ENCODE results near the gene NETO2. TPM values are rescaled to one million over a fixed set of nuclear protein-coding genes. Genes with fewer than 3 reads are reported as not detected.

NETO2 gene
- total and polyA plus RNA-seq, 2 of the 13 experiments (the other 11 are each of a cell fraction or from before 2014, with no cell fraction given) = 8.2 to 13.5 TPM

GRCh38 chr16:47059991-47060390 lies 83.8 kb downstream of the NETO2 start:
- FAIRE-seq (no peak), ATAC-seq (no peak), DNase-seq (ENCODE audit: low spot score) (no peak)
- intact Hi-C loops (cut with micrococcal nuclease; ENCODE audit: unreplicated experiment) (no loop called here), in situ Hi-C loops (cut with HindIII; ENCODE audit: extremely low pct_ligation_motif_present, low pct_unique_long_range_greater_than_20kb) (no loop called here)
- Histone ChIP-seq H3K4me3 (replicated peaks in 1 of 3; ENCODE audit: insufficient read depth in 1 of 3, low read depth in 2 of 3, low read length in 3 of 3) (no peak overlapping the region), H3K27ac (ENCODE audit: extremely low read length, insufficient read depth, low read length) (no peak overlapping the region), H3K27me3 (ENCODE audit: control insufficient read depth in 1 of 2, insufficient read depth in 2 of 2, low read length in 2 of 2) (peaks cover 0 to 4% of the 10 kb centered on the region in 2 experiments; a peak in 2 of 5 replicates), H3K4me2 (ENCODE audit: low read depth, low read length) (no peak overlapping the region), H3K79me2 (ENCODE audit: insufficient read depth, low read length) (no peaks in the 10 kb centered on the region), H3K9me3 (ENCODE audit: low read length) (peaks cover 5% of the 10 kb centered on the region; the same call in 1 of the 2 replicates), H3K9ac (ENCODE audit: insufficient read depth, low read depth, low read length) (no peak overlapping the region), H4K20me1 (ENCODE audit: insufficient read depth, low read length) (no peaks in the 10 kb centered on the region), H2AFZ (ENCODE audit: low read length) (no peak overlapping the region), H3K36me3 (replicated peaks in 1 of 2; ENCODE audit: control insufficient read depth in 1 of 2, insufficient read depth in 2 of 2, low read length in 2 of 2) (no peaks in the 10 kb centered on the region), H3K4me1 (ENCODE audit: insufficient read depth, low read length) (peaks cover 56% of the 10 kb centered on the region)
- BruUV-seq (replicated peaks) = no TSS peak
- ChIA-PET CTCF (ENCODE audit: low intra/inter-chr PET ratio, low total read pairs) (no interaction called here), POLR2A (no interaction called here)
- WGBS (ENCODE audit: low lambda C conversion rate) = 92% methylated on average over 7 of the region's 7 CpGs
- TF ChIP-seq HOMEZ (CRISPR knock-in tag; IDR thresholded peaks at IDR 0.05; ENCODE audit: low read depth) (no peak), HNRNPLL (IDR thresholded peaks at IDR 0.05; ENCODE audit: low read depth, low read length, poor library complexity, severe bottlenecking) (no peak), PRDM10 (CRISPR knock-in tag; IDR thresholded peaks at IDR 0.05; ENCODE audit: low read depth) (no peak), ZBTB37 (CRISPR knock-in tag; IDR thresholded peaks at IDR 0.05) (no peak), ZNF580 (CRISPR knock-in tag; IDR thresholded peaks at IDR 0.05; ENCODE audit: borderline replicate concordance, low read depth) (no peak), KDM1A (CRISPR knock-in tag; IDR thresholded peaks at IDR 0.05) (no peak), ZNF136 (CRISPR knock-in tag; IDR thresholded peaks at IDR 0.05; ENCODE audit: low read depth) (no peak), ATF2 (CRISPR knock-in tag; IDR thresholded peaks at IDR 0.05) (no peak), ZNF761 (CRISPR knock-in tag; conservative IDR thresholded peaks at IDR 0.05) (no peak), GMEB1 (CRISPR knock-in tag; IDR thresholded peaks at IDR 0.05; ENCODE audit: borderline replicate concordance) (no peak), MED1 (CRISPR knock-in tag; IDR thresholded peaks at IDR 0.05) (no peak), U2AF1 (optimal IDR thresholded peaks at IDR 0.05; ENCODE audit: low read depth, low read length) (no peak), TEAD2 (CRISPR knock-in tag; IDR thresholded peaks at IDR 0.05) (no peak), NFE2L2 (IDR thresholded peaks at IDR 0.05; ENCODE audit: low read length) (no peak), RARG (CRISPR knock-in tag; IDR thresholded peaks at IDR 0.05; ENCODE audit: low read depth) (no peak)

All from HepG2 (cell line).